SK-N-MC (cell line): Measurements from ENCODE around the gene TIGD6.

Source experiments
- EZH2 ChIP-seq: fragments of 200-600 bp; sonication (generic); IDR thresholded peaks from one replicate; pipeline ENCODE4 v1.6.1; 2017; ENCODE audit warnings: antibody characterized with exemption
- FOXP2 ChIP-seq: optimal IDR thresholded peaks from 2 replicates; pipeline ENCODE3; 2011; ENCODE audit warnings: mild to moderate bottlenecking, moderate library complexity; ENCODE audit not compliant: insufficient read depth; ENCODE audit errors: extremely low read length, control extremely low read depth
- POLR2AphosphoS5 ChIP-seq: IDR thresholded peaks from 2 replicates; pipeline ENCODE4 v1.6.1; 2012; ENCODE audit warnings: mild to moderate bottlenecking, low read depth, low read length, borderline replicate concordance

GRCh38 chr5:149981206-149981605 is 19.2 kb downstream of the TIGD6 start:
- TF ChIP-seq EZH2 (no peak), POLR2AphosphoS5 (no peak), FOXP2 (no peak)
